ENCODE measurements around the gene PCDHB11. TPM values are rescaled to one million over a fixed set of nuclear protein-coding genes. Genes with fewer than 3 reads are reported as not detected.

The PCDHB11 gene
- total and polyA plus RNA-seq, 2 of the 8 experiments (the other 6 are each of a cell fraction or from before 2014, with no cell fraction given): 0.50 to 0.86 TPM

DNA sequence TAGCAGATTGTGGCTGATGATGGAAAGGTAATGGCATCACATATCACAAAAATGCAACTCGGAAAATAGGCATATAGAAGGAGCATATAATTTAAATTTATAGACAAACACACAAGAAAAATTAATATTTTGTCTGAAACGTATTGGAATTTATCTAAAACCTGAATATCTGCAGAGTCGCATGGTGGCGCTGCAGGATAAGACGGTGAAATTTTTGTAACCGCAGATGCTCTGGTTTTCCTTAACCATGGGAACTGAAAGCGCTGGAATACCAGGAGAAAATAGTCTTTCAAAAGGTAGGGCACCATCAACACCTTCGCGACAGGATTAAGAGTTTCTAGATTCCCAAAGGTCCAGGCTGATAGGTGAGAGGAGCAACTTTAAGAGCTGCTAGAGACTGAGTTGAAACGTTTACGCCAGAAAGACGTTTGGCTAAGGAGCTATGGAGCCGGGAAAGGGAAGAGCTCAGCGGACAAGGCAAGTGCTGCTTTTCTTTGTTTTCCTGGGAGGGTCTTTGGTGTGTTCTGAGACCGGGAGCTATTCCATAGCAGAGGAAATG is 34.8 kb downstream of the PCDHB11 start (continued):
- TF ChIP-seq, protein P1, sequence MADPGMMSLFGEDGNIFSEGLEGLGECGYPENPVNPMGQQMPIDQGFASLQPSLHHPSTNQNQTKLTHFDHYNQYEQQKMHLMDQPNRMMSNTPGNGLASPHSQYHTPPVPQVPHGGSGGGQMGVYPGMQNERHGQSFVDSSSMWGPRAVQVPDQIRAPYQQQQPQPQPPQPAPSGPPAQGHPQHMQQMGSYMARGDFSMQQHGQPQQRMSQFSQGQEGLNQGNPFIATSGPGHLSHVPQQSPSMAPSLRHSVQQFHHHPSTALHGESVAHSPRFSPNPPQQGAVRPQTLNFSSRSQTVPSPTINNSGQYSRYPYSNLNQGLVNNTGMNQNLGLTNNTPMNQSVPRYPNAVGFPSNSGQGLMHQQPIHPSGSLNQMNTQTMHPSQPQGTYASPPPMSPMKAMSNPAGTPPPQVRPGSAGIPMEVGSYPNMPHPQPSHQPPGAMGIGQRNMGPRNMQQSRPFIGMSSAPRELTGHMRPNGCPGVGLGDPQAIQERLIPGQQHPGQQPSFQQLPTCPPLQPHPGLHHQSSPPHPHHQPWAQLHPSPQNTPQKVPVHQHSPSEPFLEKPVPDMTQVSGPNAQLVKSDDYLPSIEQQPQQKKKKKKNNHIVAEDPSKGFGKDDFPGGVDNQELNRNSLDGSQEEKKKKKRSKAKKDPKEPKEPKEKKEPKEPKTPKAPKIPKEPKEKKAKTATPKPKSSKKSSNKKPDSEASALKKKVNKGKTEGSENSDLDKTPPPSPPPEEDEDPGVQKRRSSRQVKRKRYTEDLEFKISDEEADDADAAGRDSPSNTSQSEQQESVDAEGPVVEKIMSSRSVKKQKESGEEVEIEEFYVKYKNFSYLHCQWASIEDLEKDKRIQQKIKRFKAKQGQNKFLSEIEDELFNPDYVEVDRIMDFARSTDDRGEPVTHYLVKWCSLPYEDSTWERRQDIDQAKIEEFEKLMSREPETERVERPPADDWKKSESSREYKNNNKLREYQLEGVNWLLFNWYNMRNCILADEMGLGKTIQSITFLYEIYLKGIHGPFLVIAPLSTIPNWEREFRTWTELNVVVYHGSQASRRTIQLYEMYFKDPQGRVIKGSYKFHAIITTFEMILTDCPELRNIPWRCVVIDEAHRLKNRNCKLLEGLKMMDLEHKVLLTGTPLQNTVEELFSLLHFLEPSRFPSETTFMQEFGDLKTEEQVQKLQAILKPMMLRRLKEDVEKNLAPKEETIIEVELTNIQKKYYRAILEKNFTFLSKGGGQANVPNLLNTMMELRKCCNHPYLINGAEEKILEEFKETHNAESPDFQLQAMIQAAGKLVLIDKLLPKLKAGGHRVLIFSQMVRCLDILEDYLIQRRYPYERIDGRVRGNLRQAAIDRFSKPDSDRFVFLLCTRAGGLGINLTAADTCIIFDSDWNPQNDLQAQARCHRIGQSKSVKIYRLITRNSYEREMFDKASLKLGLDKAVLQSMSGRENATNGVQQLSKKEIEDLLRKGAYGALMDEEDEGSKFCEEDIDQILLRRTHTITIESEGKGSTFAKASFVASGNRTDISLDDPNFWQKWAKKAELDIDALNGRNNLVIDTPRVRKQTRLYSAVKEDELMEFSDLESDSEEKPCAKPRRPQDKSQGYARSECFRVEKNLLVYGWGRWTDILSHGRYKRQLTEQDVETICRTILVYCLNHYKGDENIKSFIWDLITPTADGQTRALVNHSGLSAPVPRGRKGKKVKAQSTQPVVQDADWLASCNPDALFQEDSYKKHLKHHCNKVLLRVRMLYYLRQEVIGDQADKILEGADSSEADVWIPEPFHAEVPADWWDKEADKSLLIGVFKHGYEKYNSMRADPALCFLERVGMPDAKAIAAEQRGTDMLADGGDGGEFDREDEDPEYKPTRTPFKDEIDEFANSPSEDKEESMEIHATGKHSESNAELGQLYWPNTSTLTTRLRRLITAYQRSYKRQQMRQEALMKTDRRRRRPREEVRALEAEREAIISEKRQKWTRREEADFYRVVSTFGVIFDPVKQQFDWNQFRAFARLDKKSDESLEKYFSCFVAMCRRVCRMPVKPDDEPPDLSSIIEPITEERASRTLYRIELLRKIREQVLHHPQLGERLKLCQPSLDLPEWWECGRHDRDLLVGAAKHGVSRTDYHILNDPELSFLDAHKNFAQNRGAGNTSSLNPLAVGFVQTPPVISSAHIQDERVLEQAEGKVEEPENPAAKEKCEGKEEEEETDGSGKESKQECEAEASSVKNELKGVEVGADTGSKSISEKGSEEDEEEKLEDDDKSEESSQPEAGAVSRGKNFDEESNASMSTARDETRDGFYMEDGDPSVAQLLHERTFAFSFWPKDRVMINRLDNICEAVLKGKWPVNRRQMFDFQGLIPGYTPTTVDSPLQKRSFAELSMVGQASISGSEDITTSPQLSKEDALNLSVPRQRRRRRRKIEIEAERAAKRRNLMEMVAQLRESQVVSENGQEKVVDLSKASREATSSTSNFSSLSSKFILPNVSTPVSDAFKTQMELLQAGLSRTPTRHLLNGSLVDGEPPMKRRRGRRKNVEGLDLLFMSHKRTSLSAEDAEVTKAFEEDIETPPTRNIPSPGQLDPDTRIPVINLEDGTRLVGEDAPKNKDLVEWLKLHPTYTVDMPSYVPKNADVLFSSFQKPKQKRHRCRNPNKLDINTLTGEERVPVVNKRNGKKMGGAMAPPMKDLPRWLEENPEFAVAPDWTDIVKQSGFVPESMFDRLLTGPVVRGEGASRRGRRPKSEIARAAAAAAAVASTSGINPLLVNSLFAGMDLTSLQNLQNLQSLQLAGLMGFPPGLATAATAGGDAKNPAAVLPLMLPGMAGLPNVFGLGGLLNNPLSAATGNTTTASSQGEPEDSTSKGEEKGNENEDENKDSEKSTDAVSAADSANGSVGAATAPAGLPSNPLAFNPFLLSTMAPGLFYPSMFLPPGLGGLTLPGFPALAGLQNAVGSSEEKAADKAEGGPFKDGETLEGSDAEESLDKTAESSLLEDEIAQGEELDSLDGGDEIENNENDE (IDR thresholded peaks at IDR 0.05; ENCODE audit: insufficient replicate concordance, low read length): no peak
- TF ChIP-seq RAD21 (IDR thresholded peaks at IDR 0.05 in 1 of 2, conservative IDR thresholded peaks at IDR 0.05 in 1 of 2; ENCODE audit: low read depth in 2 of 2, low read length in 2 of 2): peak; percentile 37 to 59
